OCI-LY7 (cell line): ENCODE results near the gene COL6A2. TPM values are rescaled to one million over a fixed set of nuclear protein-coding genes. Genes with fewer than 3 reads are reported as not detected.

Source experiments
- BruUV-seq: library from RNA; stranded (reverse); fragments of 400-500 nt; replicated peaks from 2 replicates; lab custom pipeline; 2021; lab: Mats Ljungman, UMichigan
- CTCF ChIA-PET: fragments of 300-600 bp; sonication (Branson Sonifier 250); formaldehyde crosslinking; loops from one replicate; lab custom pipeline; 2022; ENCODE audit warnings: antibody characterized with exemption; ENCODE audit not compliant: unreplicated experiment; lab: Charles Lee
- POLR2A ChIA-PET: fragments of 300-600 bp; sonication (Branson Sonifier 250); formaldehyde crosslinking; loops from one replicate; lab custom pipeline; 2022; ENCODE audit warnings: antibody characterized with exemption; lab: Charles Lee
- DNase-seq: peaks from one replicate; pipeline ENCODE4 v3.0.0-alpha.2; 2015; ENCODE audit warnings: low spot score
- H2AFZ ChIP-seq: fragments of 200-600 bp; sonication (generic), shearing (Covaris generic); 2 replicates; pipeline ENCODE4 v1.6.1; 2014; ENCODE audit warnings: mild to moderate bottlenecking, antibody characterized with exemption, low read length, moderate library complexity
- H3K27ac ChIP-seq: fragments of 200-600 bp; sonication (generic); 2 replicates; pipeline ENCODE4 v1.5.1; 2014; ENCODE audit warnings: mixed run types, low read depth, mild to moderate bottlenecking, moderate library complexity, low read length, inconsistent platforms; ENCODE audit not compliant: poor library complexity, severe bottlenecking
- H3K36me3 ChIP-seq: fragments of 200-600 bp; sonication (generic); 2 replicates; pipeline ENCODE4 v1.6.1; 2014; ENCODE audit warnings: mild to moderate bottlenecking, antibody characterized with exemption, low read length, moderate library complexity, mixed read lengths; ENCODE audit not compliant: insufficient read depth
- H3K4me1 ChIP-seq: fragments of 200-600 bp; sonication (generic); 2 replicates; pipeline ENCODE4 v1.5.1; 2014; ENCODE audit warnings: mild to moderate bottlenecking, low read length; ENCODE audit not compliant: insufficient read depth, poor library complexity, severe bottlenecking
- H3K4me2 ChIP-seq: fragments of 200-600 bp; sonication (generic); 2 replicates; pipeline ENCODE4 v1.6.1; 2014; ENCODE audit warnings: mild to moderate bottlenecking, low read length
- H3K4me3 ChIP-seq: fragments of 200-600 bp; sonication (generic); 2 replicates; pipeline ENCODE4 v1.5.1; 2014; ENCODE audit warnings: mild to moderate bottlenecking, low read depth, low read length; ENCODE audit not compliant: poor library complexity, severe bottlenecking
- H3K79me2 ChIP-seq: fragments of 200-600 bp; sonication (generic); 2 replicates; pipeline ENCODE4 v1.6.1; 2016; ENCODE audit warnings: low read depth, mild to moderate bottlenecking, low read length, moderate library complexity, mixed read lengths; ENCODE audit not compliant: insufficient read depth
- H3K9me2 ChIP-seq: fragments of 200-600 bp; sonication (generic); 2 replicates; pipeline ENCODE4 v1.6.1; 2016; ENCODE audit warnings: mild to moderate bottlenecking, low read length, mixed read lengths; ENCODE audit not compliant: insufficient read depth
- H3K9me3 ChIP-seq: fragments of 200-600 bp; sonication (generic); 2 replicates; pipeline ENCODE4 v1.6.1; 2014; ENCODE audit warnings: mild to moderate bottlenecking, mixed run types, low read length, mixed read lengths
- H4K20me1 ChIP-seq: fragments of 200-600 bp; sonication (generic); 2 replicates; pipeline ENCODE4 v1.6.1; 2014; ENCODE audit warnings: mild to moderate bottlenecking, antibody characterized with exemption, low read length, moderate library complexity, mixed read lengths; ENCODE audit not compliant: insufficient read depth
- EZH2phosphoT487 ChIP-seq: fragments of 200-600 bp; sonication (generic); IDR thresholded peaks from 2 replicates; pipeline ENCODE4 v1.6.1; 2018; ENCODE audit warnings: low read depth, borderline replicate concordance, mild to moderate bottlenecking, mixed run types, antibody characterized with exemption, low read length, moderate library complexity, mixed read lengths
- intact Hi-C: fragments of 100-400 bp; cut with micrococcal nuclease; formaldehyde crosslinking; loops from one replicate; pipeline ENCODE4 v1.10.0; 2022; ENCODE audit not compliant: unreplicated experiment
- total RNA-seq, 2 experiments: library from RNA; depleted of rRNA in 1 of 2; stranded (reverse); fragments of >200 nt in 1 of 2; shearing (Covaris generic) in 1 of 2; gene quantifications; 2 replicates each; pipeline ENCODE4 v1.2.3, GENCODE V29; 2014 to 2022
- TF ChIP-seq, protein P1 (sequence below): fragments of 200-600 bp; sonication (generic); conservative IDR thresholded peaks from 2 replicates; pipeline ENCODE4 v1.5.1; 2014; ENCODE audit warnings: mild to moderate bottlenecking, antibody characterized with exemption, low read length, moderate library complexity, mixed read lengths

COL6A2 gene
- total RNA-seq, 2 experiments from 2014 or later, result not detected

- intact Hi-C loops, result no loop called here
Measured at GRCh38 chr21:46098303-46099141, 610 bp downstream of the COL6A2 start.

DNA sequence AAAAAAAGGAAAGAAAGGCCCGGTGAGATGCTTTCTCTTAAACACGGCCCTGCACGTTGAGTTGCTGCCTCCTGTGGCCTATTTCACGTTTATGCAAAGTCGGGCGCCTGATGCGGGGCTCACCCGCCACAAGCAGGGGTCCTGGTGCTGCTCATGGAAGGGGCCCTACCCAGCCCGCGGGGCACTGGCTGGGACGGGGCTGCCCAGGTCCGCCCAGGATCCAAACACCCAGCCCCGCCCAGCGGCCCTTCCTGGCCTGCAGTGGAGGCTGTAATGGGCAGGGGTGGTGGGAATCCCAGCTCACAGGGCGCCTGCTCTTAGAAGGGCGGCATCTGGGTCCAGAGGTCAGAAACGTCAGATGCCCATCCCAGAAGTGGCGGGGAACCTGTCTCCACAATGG, 1.6 kb downstream of the COL6A2 start:
- intact Hi-C loops, result no loop called here

More at GRCh38 chr21:46098303-46099141, 610 bp downstream of the COL6A2 start:
- Histone ChIP-seq H3K4me2 (no peak overlapping the region), H4K20me1 (no peaks in the 10 kb centered on the region), H2AFZ (no peak overlapping the region), H3K36me3 (no peaks in the 10 kb centered on the region), H3K4me3 (no peak overlapping the region), H3K27ac (no peak overlapping the region), H3K9me2 (no peaks in the 10 kb centered on the region), H3K9me3 (no peaks in the 10 kb centered on the region), H3K4me1 (no peaks in the 10 kb centered on the region), H3K79me2 (no peaks in the 10 kb centered on the region)
- no peak for DNase-seq
- TF ChIP-seq EZH2phosphoT487, result no peak
- TF ChIP-seq, protein P1, sequence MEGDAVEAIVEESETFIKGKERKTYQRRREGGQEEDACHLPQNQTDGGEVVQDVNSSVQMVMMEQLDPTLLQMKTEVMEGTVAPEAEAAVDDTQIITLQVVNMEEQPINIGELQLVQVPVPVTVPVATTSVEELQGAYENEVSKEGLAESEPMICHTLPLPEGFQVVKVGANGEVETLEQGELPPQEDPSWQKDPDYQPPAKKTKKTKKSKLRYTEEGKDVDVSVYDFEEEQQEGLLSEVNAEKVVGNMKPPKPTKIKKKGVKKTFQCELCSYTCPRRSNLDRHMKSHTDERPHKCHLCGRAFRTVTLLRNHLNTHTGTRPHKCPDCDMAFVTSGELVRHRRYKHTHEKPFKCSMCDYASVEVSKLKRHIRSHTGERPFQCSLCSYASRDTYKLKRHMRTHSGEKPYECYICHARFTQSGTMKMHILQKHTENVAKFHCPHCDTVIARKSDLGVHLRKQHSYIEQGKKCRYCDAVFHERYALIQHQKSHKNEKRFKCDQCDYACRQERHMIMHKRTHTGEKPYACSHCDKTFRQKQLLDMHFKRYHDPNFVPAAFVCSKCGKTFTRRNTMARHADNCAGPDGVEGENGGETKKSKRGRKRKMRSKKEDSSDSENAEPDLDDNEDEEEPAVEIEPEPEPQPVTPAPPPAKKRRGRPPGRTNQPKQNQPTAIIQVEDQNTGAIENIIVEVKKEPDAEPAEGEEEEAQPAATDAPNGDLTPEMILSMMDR, result no peak
- POLR2A ChIA-PET, result no interaction called here
- BruUV-seq, result no TSS peak
- CTCF ChIA-PET, result no interaction called here

More for the DNA sequence above, 1.6 kb downstream of the COL6A2 start:
- H3K4me2 ChIP-seq, result no peak overlapping the region
- no peaks in the 10 kb centered on the region for H4K20me1 ChIP-seq
- no peaks in the 10 kb centered on the region for H3K9me3 ChIP-seq
- DNase-seq, result no peak
- no peak overlapping the region for H3K27ac ChIP-seq
- no peak overlapping the region for H2AFZ ChIP-seq
- ChIA-PET POLR2A (no interaction called here), CTCF (no interaction called here)
- no TSS peak for BruUV-seq
- TF ChIP-seq, protein P1, result no peak
- no peak for TF ChIP-seq EZH2phosphoT487
- no peaks in the 10 kb centered on the region for H3K4me1 ChIP-seq
- no peaks in the 10 kb centered on the region for H3K79me2 ChIP-seq
- H3K9me2 ChIP-seq, result no peaks in the 10 kb centered on the region
- H3K4me3 ChIP-seq, result no peak overlapping the region
- no peaks in the 10 kb centered on the region for H3K36me3 ChIP-seq
